K562 (cell line): ENCODE data around the gene RNPEPL1. TPM values are rescaled to one million over a fixed set of nuclear protein-coding genes. Genes with fewer than 3 reads are reported as not detected.

Experiments
- ARID2 ChIP-seq: fragments of 450-650 bp; IDR thresholded peaks from 2 replicates; pipeline ENCODE4 v1.6.1; 2017; ENCODE audit warnings: antibody characterized with exemption, mild to moderate bottlenecking
- CC2D1A ChIP-seq: fragments of 450-650 bp; IDR thresholded peaks from 2 replicates; pipeline ENCODE4 v1.6.1; 2017; ENCODE audit warnings: mild to moderate bottlenecking
- CTCF ChIP-seq, 3 experiments: IDR thresholded peaks in 2 of 3; conservative IDR thresholded peaks in 1 of 3; 2 replicates each; pipeline ENCODE4 v1.5.1; 2011 to 2012; ENCODE audit warnings: low read length in 3 of 3, mild to moderate bottlenecking in 3 of 3, control low read depth in 2 of 3, improper control_type of control experiment in 1 of 3, inconsistent platforms in 1 of 3, low read depth in 1 of 3, mixed read lengths in 1 of 3, moderate library complexity in 1 of 3; ENCODE audit not compliant: insufficient read depth in 2 of 3
- PRPF4 ChIP-seq: fragments of 200-400 bp; formaldehyde crosslinking; IDR thresholded peaks from one replicate; pipeline ENCODE4 v1.6.1; 2017; ENCODE audit warnings: low read length, low read depth, mild to moderate bottlenecking; ENCODE audit not compliant: insufficient read depth, poor library complexity, severe bottlenecking
- REST ChIP-seq, 2 experiments: fragments of 450-650 bp; formaldehyde crosslinking in 1 of 2; IDR thresholded peaks; 2 replicates each; pipeline versions ENCODE4 v1.4.0 to v1.6.1; 2014 to 2020; ENCODE audit warnings: mild to moderate bottlenecking in 2 of 2, borderline replicate concordance in 1 of 2, low read depth in 1 of 2
- SAP30 ChIP-seq: fragments of 200-600 bp; sonication (generic); IDR thresholded peaks from 2 replicates; pipeline ENCODE4 v1.6.1; 2012; ENCODE audit warnings: borderline replicate concordance, low read depth, mild to moderate bottlenecking, moderate library complexity, low read length, control low read depth, inconsistent platforms; ENCODE audit not compliant: insufficient read depth, poor library complexity, severe bottlenecking
- SMC3 ChIP-seq: conservative IDR thresholded peaks from 2 replicates; pipeline ENCODE4 v1.6.1; 2011; ENCODE audit warnings: low read depth, low read length, improper control_type of control experiment; ENCODE audit not compliant: insufficient read depth
- SREBF2 ChIP-seq: sonication (generic); formaldehyde crosslinking; IDR thresholded peaks from 2 replicates; pipeline ENCODE4 v1.4.0; 2020; ENCODE audit warnings: mild to moderate bottlenecking, missing genetic modification reagents
- TFAM ChIP-seq: fragments of 250-450 bp; sonication (Bioruptor Pico); conservative IDR thresholded peaks from 2 replicates; pipeline ENCODE4 v1.5.0; 2021; ENCODE audit warnings: mild to moderate bottlenecking, moderate library complexity
- TOE1 ChIP-seq, 2 experiments: fragments of 450-650 bp in 1 of 2; sonication (generic) in 1 of 2; formaldehyde crosslinking in 1 of 2; IDR thresholded peaks; 2 replicates each; pipeline versions ENCODE4 v1.7.1 to v1.8.0; 2016 to 2022; ENCODE audit warnings: borderline replicate concordance in 2 of 2, mild to moderate bottlenecking in 2 of 2, antibody characterized with exemption in 1 of 2, inconsistent platforms in 1 of 2, low read depth in 1 of 2, missing genetic modification reagents in 1 of 2, moderate library complexity in 1 of 2
- ZNF224 ChIP-seq: sonication (generic); formaldehyde crosslinking; IDR thresholded peaks from 2 replicates; pipeline ENCODE4 v1.8.0; 2022; ENCODE audit warnings: mild to moderate bottlenecking, missing genetic modification reagents
- ZNF277 ChIP-seq: fragments of 250-450 bp; sonication (Bioruptor Pico); IDR thresholded peaks from 2 replicates; pipeline ENCODE4 v1.8.0; 2022; ENCODE audit warnings: inconsistent platforms, mild to moderate bottlenecking, moderate library complexity, borderline replicate concordance
- polyA plus RNA-seq, 8 experiments: library from polyadenylated mRNA; depleted of rRNA in 4 of 8; stranded (reverse) in 5 of 8; unstranded in 3 of 8; fragments of >200 nt; fragmentation: Nextera tagmentation in 2 of 8; fragmentation: Illumina TruSeq in 1 of 8; extraction: Ambion mirVana in 2 of 8; extraction: Trizol in 1 of 8; gene quantifications; 2 replicates each; pipeline versions ENCODE4 v1.2.1 to v1.2.3, GENCODE V29; 2011 to 2014; ENCODE audit warnings: inconsistent platforms in 1 of 8, missing spikeins in 1 of 8
- total RNA-seq, 7 experiments: library from RNA; depleted of rRNA in 6 of 7; stranded (reverse); fragments of >200 nt in 6 of 7; fragmentation: Illumina TruSeq in 2 of 7; extraction: Trizol in 2 of 7; gene quantifications; 2 replicates each; pipeline versions ENCODE4 v1.2.1 to v1.2.3, GENCODE V29; 2011 to 2021; ENCODE audit warnings: low replicate concordance in 1 of 7

Gene RNPEPL1
- total and polyA plus RNA-seq, 9 of the 15 experiments (the other 6 are each of a cell fraction or from before 2014, with no cell fraction given) = 0.07 to 38.7 (median 5.6) TPM

- TF ChIP-seq REST (IDR thresholded peaks at IDR 0.05; ENCODE audit: borderline replicate concordance) = no peak; the same call in 1 of the 2 replicates
- TF ChIP-seq REST (CRISPR knock-in tag; IDR thresholded peaks at IDR 0.05; ENCODE audit: low read depth) = no peak
- no peak for TF ChIP-seq SMC3
- TF ChIP-seq ARID2 = no peak
- no peak for TF ChIP-seq SAP30
- no peak for TF ChIP-seq TFAM (CRISPR knock-in tag)
- no peak for TF ChIP-seq CC2D1A
- TF ChIP-seq CTCF (IDR thresholded peaks at IDR 0.05 in 2 of 3, conservative IDR thresholded peaks at IDR 0.05 in 1 of 3; ENCODE audit: insufficient read depth in 2 of 3, low read depth in 1 of 3, low read length in 3 of 3) = peak; percentile 51 to 71 (median 66)
- no peak for TF ChIP-seq PRPF4
- TF ChIP-seq TOE1 (IDR thresholded peaks at IDR 0.05; ENCODE audit: borderline replicate concordance) = no peak
- TF ChIP-seq TOE1 (CRISPR knock-in tag; IDR thresholded peaks at IDR 0.05; ENCODE audit: borderline replicate concordance, low read depth) = no peak
- no peak for TF ChIP-seq ZNF277
- TF ChIP-seq SREBF2 = no peak
- no peak for TF ChIP-seq ZNF224 (CRISPR knock-in tag)
These were observed 11.7 kb downstream of the RNPEPL1 start (continued) for GRCh38 chr2:240579771-240580614.
